Amniotic epithelial cell (primary cell): ENCODE data around the gene WDR70.
A peak's percentile ranks its signal among the peaks of the same experiment; 100 is the strongest.
"Not testable (repeated sequence)": the region's sequence is repeated elsewhere in the genome, so short reads cannot be mapped to it uniquely, and the experiment has no call there.

Experiments
- DNase-seq: peaks from one replicate; pipeline ENCODE4 v3.0.0-alpha.2; 2010; ENCODE audit warnings: low read depth

Gene WDR70

GRCh38 chr5:37517686-37518085, 138.6 kb downstream of the WDR70 start:
- DNase-seq: no peak

DNA sequence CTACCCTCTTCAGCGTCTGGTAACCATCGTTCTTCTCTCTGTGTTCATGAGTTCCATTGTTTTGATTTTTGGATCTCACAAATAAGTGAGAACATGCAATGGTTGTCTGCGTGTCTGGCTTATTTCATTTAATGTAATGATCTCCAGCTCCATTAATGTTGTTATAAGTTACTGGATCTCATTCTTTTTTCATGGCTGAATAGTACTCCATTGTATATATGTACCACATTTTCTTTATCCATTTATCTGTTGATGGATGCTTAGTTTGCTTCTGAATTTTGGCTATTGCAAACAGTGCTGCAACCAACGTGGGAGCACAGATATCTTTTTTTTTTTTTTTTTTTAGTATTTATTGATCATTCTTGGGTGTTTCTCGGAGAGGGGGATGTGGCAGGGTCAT, 139.2 kb downstream of the WDR70 start:
- not testable (repeated sequence) for DNase-seq

GRCh38 chr5:37519304-37519703, 140.2 kb downstream of the WDR70 start:
- no peak for DNase-seq

GRCh38 chr5:37519807-37520206, 140.7 kb downstream of the WDR70 start:
- no peak for DNase-seq

GRCh38 chr5:37520811-37521210, 141.7 kb downstream of the WDR70 start:
- DNase-seq: no peak

- DNase-seq: no peak
These were observed 154.0 kb downstream of the WDR70 start for GRCh38 chr5:37532976-37533740.

- DNase-seq: peak; percentile 81
These were observed 154.7 kb downstream of the WDR70 start for GRCh38 chr5:37533851-37534250.

GRCh38 chr5:37539459-37539858, 160.3 kb downstream of the WDR70 start:
- no peak for DNase-seq

DNA sequence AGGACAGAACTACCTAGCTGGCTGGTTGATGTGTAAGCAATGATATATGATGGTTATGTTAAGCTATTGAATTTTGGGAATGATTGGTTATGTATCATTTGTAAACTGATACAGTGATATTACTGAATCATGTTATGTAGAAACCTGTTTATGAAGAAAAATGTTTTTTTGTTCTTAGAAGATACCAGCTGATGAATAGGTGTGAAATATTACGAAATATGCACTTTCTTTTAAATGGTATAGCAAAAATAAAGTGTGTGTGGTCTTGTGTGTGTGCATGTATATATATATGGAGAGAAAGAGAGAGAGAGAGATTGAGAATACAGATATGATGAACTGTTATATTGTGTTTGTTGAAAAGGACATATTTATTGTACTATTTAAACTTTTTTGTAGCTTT, 164.1 kb downstream of the WDR70 start:
- DNase-seq: no peak

DNA sequence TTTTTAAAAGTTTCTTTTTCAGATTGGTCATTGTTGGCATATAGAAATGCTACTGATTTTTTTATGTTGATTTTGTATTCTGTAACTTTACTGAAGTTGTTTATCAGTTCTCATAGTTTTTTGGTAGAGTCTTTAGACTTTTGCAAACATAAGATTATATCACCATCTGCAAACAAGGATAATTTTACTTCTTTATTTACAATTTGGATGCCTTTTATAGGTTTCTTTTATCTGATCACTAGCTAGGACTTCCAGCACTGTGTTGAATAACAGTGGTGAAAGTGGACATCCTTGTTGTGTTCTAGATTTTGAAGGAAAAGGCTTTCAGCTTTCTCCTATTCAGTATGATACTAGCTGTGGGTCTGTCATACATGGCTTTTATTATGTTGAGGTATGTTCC, 170.3 kb downstream of the WDR70 start:
- DNase-seq: no peak

GRCh38 chr5:37552161-37552560, 173.0 kb downstream of the WDR70 start:
- DNase-seq: peak; percentile 55

GRCh38 chr5:37552770-37553719, 173.9 kb downstream of the WDR70 start:
- DNase-seq: peak; percentile 99

DNA sequence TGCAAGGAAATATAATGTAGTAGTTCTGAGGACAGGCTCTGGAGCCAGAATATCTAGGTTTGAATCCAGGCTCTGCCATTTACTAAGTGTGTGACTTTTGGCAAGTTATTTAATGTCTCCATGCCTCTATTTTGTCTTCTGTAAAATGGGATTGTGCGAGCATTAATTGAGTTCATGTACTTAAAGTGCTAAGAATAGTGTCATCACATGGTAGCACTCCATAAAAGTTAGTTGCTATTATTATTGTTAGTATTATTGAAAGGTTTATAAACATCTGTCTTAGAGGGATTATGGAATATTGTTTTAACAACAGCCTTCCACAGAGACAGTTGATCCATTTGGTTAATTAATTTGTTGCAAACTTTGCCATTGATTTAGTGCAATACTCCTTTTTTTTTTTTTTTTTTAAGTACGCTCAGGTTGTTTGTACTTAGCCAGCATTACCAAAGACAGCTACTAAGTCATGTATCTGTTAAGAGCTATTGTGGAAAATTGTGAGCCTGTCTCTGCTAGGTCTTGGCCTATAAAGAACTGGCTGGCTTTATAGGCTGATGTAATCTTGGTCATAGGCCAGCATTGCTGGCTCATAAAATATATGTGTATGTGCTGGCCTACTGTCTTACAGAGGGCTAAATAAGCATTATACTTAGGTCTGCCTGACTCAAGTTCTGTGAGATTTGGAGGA, 174.7 kb downstream of the WDR70 start:
- peak; percentile 92 for DNase-seq

DNA sequence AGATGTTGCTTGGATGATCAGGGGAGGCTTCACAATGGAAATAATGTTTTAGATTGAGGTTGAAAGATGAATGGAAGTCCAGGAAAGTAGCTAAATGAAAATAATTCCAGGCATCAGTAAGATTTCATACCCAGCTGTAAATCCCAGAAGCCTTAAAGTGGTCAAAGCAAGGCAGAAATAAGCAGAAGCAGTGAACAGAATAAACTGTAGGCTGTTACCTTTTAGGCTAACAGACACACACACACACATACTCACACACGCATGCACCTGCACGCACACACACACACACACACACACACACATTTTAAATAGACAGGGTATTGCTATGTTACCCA, 175.3 kb downstream of the WDR70 start:
- no peak for DNase-seq

DNA sequence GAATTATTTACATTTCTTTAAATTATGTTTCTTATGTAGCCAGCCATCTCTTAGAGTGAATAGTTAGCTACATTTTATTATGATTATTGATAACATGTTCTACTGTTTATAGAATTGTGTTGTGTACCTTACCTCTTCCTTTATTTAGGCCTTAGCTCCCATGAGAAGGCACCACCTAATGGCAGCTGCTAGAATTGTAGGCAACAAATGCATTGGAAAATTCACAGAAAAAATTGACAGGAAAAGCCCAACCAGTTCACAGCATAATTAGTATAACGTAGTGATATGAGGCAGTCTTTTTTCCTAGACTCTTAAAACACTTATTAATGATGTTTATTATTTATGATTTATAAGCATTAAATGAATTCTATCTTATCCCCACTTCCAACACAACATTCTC, 175.8 kb downstream of the WDR70 start:
- no peak for DNase-seq

GRCh38 chr5:37557734-37558293, 178.7 kb downstream of the WDR70 start:
- DNase-seq: no peak

- peak; percentile 71 for DNase-seq
These were observed 186.0 kb downstream of the WDR70 start for GRCh38 chr5:37565062-37565670.

DNA sequence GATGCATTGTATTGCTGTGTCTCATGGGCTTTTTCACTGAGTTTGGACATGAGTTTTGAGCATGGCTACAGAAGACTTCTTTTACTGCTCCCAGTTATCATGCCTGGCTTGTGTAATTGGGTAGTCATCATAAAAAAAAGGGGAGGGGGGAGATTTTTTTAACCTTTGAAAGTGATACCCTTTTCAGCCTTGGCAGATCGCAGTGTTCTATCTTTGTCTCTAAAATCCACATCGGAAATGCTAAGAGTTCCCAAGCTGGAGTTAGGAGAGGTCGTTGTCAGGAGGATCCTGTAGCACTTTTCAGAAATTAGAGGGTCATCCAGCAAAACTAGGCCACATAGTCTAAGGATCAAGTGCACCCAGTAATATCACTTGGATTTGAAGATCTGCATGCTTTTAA, 188.4 kb downstream of the WDR70 start:
- no peak for DNase-seq

DNA sequence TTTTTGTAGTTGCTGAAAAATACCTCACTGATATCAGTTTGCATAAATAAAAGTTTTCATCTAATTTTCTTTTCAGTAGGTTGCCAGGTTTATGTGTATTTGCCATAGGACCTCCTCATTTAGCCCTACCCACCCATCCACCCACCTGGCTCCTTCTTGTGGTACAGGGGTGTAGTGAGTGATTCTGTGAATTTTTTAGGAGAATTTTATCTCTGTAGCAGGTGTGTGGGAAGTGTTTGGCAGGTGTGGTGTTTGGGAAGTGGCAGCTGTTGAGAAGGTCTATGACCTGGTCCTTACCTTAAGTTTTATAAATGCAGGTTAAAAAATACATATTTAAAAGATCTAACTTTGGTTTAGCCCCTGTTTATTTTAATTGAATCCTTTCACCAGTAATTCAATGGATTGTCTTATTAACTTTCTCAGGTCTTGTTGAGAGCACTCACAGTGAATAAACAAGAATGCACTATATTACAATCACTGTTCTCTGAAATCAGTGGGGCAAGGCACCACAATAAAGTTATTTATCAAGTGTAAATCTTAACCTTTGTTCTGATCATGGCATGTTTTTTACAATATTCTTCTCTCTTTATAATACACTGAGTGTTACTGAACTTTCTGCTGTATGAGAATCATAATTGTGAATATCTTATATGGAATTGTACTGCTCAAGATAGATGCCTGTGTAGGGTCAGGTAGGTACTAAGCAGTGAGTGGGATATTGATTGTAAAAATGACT, 189.1 kb downstream of the WDR70 start:
- DNase-seq: no peak

DNA sequence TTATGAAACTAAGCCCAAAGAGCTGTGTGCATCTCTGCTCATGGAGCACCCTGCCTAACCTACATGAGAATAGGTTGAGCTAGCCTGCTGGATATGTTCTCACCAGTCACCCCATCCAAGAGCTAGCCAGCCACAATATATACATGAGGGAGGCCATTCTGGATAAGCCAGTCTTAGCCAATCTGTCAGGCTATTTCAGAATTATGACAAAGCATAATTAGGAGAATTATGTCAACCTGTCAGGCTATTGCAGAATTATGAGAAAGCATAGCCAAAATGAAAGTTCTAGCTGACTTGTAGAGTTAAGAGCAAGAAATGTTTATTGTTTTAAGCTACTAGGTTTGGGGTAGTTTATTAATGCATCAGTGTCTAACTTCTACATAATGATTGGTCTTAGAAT, 189.8 kb downstream of the WDR70 start:
- peak; percentile 40 for DNase-seq

GRCh38 chr5:37569466-37569865, 190.3 kb downstream of the WDR70 start:
- no peak for DNase-seq
